Cerebellar cortex (tissue), 1 donor: ENCODE measurements around the gene DLL3.

Source experiments
- DNase-seq: peaks from one replicate; pipeline ENCODE4 v3.0.0-alpha.2; 2015; ENCODE audit warnings: low spot score

Gene DLL3

DNA sequence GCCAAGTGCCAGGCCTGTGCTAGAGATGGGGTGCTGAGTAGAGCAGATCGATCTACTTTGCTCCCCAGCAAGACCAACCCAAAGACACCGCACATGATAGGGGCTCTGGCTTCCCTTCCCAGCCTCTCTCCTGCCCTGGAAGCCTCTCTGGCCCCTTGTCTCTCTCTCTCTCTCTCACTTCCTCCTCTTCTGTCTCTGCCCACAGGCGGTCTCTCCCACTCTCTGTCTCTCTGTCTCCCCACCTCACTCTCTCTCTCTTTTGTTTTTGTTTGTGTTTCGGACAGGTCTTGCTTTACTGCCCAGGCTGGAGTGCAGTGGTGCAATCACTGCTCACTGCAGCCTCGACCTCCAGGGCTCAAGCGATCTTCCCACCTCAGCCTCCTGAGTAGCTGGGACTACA, 17.5 kb downstream of the DLL3 start:
- DNase-seq, result no peak

GRCh38 chr19:39517432-39517831, 18.7 kb downstream of the DLL3 start:
- DNase-seq, result no peak

DNA sequence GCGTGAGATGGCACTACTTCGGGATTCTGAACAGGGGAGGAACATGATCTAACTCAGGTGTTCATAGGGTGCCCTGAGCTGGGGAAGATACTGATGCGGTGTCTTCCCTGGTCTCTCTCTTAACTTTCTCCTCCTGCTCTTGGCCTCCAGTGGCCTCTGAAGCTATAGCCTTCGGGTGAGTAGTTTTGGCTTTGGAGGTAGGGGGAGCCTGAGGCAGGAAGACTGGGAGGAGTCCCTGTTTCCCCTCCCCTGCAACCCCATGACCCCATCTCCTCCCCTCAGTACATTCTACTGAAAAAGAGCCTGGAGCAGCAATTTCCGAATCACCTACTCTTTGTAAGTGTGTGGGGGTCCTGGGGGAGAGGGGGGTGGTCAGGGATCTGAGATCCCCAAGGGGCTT, 19.7 kb downstream of the DLL3 start:
- no peak for DNase-seq

GRCh38 chr19:39518975-39519374, 20.2 kb downstream of the DLL3 start:
- no peak for DNase-seq

GRCh38 chr19:39520541-39521484, 22.1 kb downstream of the DLL3 start:
- DNase-seq, result no peak

DNA sequence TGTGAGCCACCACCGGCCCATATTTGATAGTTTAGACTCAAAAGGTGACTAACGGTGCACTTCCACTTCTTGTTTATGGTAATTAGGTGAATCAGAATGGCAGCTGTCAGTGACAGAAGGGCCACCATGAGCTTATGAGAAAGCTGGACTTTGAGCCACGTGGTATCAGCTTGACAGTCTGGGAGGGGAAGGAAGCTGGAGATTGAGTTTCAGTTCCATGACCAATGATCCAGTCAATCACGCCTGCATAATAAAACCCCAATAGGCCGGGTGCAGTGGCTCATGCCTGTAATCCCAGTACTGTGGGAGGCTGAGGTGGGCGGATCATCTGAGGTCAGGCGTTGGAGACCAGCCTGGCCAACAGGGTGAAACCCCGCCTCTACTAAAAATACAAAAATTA, 25.7 kb downstream of the DLL3 start:
- no peak for DNase-seq

- DNase-seq, result no peak
Measured at GRCh38 chr19:39525205-39525604, 26.5 kb downstream of the DLL3 start.

DNA sequence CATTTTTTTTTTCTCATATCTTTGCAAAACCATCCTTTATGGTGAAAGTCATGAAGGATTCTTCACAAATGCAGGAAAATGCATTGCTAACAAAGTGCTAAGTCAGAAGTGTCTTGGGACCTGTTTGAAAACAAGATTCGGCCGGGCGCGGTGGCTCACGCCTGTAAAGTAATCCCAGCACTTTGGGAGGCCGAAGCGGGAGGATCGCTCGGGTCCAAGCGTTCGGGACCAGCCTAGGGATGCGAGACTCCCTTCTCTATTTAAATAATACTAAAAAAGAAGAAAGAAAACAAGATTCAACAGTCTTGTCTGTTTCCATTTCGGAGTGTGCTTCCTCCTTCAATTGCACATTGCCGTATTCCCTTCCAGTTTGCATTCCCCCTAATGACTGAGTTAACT, 33.1 kb downstream of the DLL3 start:
- no peak for DNase-seq

DNA sequence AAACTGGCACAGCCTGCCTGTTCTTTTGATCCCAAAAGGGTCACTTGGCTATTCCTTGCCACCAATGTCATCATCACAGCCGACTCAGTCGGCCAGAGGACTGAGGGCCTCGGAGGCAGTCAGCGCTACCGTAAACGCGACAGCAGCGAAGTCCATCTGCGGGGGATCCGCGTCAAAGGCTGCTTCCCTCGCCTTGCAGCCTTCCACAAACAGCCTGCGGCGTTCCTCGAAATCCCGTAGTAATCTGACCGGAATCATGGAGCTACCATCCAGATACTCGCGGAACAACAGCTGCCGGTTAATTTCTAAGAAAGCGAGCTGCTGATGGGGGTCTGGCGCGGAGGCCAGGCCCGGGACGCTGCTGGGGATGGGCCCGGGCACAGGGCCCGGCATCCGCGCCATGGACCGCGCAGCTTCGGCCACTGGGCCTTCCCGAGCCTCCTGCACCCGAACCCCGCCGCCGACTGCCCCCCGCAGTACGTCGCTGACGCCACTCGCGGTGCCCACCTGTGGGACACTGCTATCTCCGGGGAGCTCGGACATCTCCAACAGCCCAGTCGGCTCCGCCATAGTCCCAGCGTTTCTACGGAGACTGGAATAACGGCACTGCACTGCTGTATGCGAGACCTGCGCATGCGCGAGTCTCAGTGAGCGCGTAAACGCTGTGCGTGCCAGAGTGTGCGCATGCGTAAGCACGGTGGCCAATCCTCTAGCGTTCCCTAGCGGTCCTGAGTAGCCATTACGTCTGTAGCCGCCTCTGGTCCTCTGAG, 33.7 kb downstream of the DLL3 start, which contains the start of gene EID2B:
Gene EID2B, minus strand, starts transcription at position 620 of the 770 bp plus-strand sequence. Its CDS starts 50 bp downstream, at position 570.
- DNase-seq, result peak; percentile 97

GRCh38 chr19:39533003-39533512, 34.3 kb downstream of the DLL3 start:
- no peak for DNase-seq

- DNase-seq, result no peak
Measured at GRCh38 chr19:39533791-39534190, 35.0 kb downstream of the DLL3 start.

DNA sequence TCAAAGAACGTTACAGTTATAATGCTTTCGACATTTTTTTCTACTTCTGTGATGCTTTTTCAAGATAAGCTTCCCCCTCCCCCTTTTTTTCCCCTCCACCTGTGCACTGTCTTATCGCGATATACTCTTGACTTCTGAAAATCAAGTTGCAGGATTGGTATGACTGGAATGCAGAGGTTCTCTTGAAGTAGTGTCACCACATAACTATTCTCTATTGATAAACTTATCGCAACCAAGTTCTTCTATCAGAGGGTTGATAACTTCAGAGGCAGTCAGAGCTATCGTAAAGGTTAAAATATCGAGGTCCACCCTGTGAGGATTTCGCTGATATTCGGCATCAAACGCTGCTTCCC, 40.4 kb downstream of the DLL3 start:
- DNase-seq, result no peak

DNA sequence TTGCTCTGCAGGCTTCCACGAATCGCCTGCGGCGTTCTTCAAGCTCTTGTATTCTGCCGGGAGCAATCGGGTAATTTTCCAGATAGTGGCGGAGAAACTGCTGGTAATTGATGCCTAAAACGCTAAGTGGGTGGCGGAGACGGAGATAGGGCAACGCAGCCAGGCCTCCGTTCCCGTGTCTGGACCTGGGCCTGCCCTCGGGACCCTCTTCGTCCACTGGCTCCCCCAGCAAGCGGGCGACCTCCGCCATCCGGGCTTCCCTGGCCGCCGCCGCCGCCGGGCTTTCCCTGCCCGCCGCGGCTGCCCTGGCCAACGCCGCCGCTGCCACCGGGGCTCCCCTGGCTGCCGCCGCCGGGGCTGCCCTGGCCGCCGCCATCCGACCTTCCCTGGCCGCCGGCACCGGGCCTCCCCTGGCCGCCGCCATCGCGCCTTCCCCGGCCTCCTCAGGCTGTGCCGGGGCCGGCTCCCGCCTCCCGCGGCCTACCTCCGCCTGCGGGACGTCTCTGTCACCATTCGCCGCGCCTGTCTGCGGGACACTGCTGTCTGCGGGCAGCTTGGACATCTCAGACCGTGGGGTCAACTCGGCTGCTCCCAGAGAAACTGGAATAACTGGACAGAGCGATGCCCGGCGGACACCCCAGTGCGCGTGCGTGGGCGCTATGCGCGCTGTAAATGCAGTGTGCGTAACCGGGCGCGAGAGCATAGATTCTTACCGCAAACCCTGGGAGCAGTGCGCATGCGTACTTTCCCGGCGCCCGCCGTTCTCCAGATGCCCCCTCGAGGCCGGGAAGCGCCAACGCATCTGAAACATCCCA, 41.0 kb downstream of the DLL3 start, which contains the start of gene EID2:
Gene EID2, minus strand, starts transcription at position 644 of the 815 bp plus-strand sequence. Its CDS starts 82 bp downstream, at position 562.
- peak; percentile 94 for DNase-seq

DNA sequence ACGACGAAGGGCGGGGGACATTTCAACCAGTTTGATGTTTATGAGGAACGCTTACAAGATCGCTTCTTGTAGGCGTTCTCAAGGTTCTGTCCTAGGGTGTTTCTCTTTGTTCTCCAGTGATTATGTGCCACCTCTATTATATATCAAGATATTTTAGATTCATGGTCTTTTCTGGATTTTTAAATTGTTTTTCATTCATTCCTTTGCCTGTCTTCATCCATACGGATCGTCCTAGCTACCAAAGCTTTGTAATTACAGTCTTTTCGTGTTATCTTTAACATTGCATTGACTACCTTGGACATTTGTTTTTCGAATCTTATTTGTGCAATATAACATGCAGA, 41.6 kb downstream of the DLL3 start:
- DNase-seq, result no peak

DNA sequence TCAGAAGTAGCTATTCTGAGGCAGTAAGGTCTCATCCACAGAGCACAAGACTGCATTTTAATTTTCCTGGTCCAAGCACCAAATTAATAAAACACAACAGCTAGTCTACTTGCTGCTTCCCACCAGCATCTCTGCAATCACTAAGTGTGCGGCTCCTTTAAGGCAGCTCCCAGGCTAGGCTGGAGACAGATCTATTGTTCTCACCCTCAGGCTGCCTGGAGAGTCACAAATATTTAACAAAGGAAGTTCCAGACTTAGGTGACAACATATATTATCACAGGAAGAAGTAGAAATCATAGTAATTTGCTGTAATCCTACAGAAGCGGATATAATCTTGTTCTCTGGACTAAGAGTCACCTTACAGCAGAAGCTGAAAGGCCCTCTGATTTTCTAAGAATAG, 43.5 kb downstream of the DLL3 start:
- no peak for DNase-seq

DNA sequence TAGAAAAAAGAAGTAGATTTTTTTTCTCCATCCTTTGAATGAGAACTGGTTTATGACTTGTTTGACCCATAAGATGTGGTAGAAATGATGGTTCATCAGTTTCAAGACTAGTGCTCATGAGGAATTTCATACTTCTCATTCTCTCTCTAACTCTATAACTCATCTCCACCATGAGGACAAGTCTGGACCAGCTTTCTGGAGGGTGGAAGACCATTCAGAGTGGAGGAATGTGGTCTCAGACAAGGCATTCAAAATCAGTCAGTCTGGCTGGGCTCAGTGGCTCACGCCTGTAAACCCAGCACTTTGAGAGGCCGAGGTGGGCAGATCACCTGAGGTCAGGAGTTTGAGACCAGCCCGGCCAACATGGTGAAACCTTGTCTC, 44.7 kb downstream of the DLL3 start:
- no peak for DNase-seq

- no peak for DNase-seq
Measured at GRCh38 chr19:39544226-39544903, 45.6 kb downstream of the DLL3 start.

DNA sequence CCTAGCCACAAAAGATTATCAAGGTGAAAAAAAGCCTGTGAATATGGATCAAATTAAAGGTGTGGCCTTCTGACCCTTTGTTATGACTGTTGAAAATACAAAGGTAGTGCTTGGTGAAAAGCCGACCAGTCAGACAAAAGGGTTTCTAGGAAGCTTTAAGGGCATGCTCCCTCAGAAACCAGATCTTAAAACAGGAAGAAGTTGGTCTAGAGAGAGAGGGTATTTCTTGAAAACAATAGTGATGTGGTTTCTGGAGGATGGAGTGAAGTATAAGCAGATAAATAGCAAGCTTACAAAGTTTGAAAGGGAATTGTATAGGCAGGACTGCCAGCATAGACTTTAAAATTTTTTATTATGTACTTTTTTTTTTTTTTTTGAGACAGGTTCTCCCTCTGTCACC, 46.2 kb downstream of the DLL3 start:
- no peak for DNase-seq

GRCh38 chr19:39546599-39546998, 47.9 kb downstream of the DLL3 start:
- DNase-seq, result no peak

- no peak for DNase-seq
Measured at GRCh38 chr19:39550197-39550596, 51.5 kb downstream of the DLL3 start.

GRCh38 chr19:39553082-39553652, 54.4 kb downstream of the DLL3 start:
- DNase-seq, result no peak
